ENCODE data around the gene ERICH6B.

Gene ERICH6B

GRCh38 chr13:45582408-45583076 is 33.0 kb downstream of the ERICH6B start:
- Histone ChIP-seq H3K27me3 (ENCODE audit: insufficient read depth, insufficient read length) (no peaks in the 10 kb centered on the region), H3K9ac (ENCODE audit: insufficient read length, low read depth) (no peak overlapping the region), H3K9me3 (ENCODE audit: insufficient read depth, low read length) (no peaks in the 10 kb centered on the region), H3K4me1 (ENCODE audit: insufficient read depth, insufficient read length) (no peaks in the 10 kb centered on the region), H3K4me3 (ENCODE audit: insufficient read length, low read depth) (no peak overlapping the region), H3K36me3 (ENCODE audit: insufficient read depth, insufficient read length, low read length) (no peaks in the 10 kb centered on the region)
- TF ChIP-seq YY1 (IDR thresholded peaks at IDR 0.05; ENCODE audit: insufficient read depth, insufficient read length) (no peak), ZNF274 (IDR thresholded peaks at IDR 0.05; ENCODE audit: low read depth, low read length) (no peak), SUZ12 (IDR thresholded peaks at IDR 0.05; ENCODE audit: extremely low read depth, insufficient read depth, insufficient read length) (no peak)
- DNase-seq (ENCODE audit: low read depth, low spot score) = no peak

- TF ChIP-seq ZNF274 (IDR thresholded peaks at IDR 0.05; ENCODE audit: low read depth, low read length) (no peak), SUZ12 (IDR thresholded peaks at IDR 0.05; ENCODE audit: extremely low read depth, insufficient read depth, insufficient read length) (no peak), YY1 (IDR thresholded peaks at IDR 0.05; ENCODE audit: insufficient read depth, insufficient read length) (no peak)
- Histone ChIP-seq H3K36me3 (ENCODE audit: insufficient read depth, insufficient read length, low read length) (no peaks in the 10 kb centered on the region), H3K9me3 (ENCODE audit: insufficient read depth, low read length) (no peaks in the 10 kb centered on the region), H3K27me3 (ENCODE audit: insufficient read depth, insufficient read length) (no peaks in the 10 kb centered on the region), H3K9ac (ENCODE audit: insufficient read length, low read depth) (no peak overlapping the region), H3K4me3 (ENCODE audit: insufficient read length, low read depth) (no peak overlapping the region), H3K4me1 (ENCODE audit: insufficient read depth, insufficient read length) (no peaks in the 10 kb centered on the region)
- DNase-seq (ENCODE audit: low read depth, low spot score) = no peak
Measured at GRCh38 chr13:45576466-45576865, 39.1 kb downstream of the ERICH6B start.

- H3K4me1 ChIP-seq (ENCODE audit: insufficient read depth, insufficient read length) = no peaks in the 10 kb centered on the region
- H3K4me3 ChIP-seq (ENCODE audit: insufficient read length, low read depth) = no peak overlapping the region
- no peak for TF ChIP-seq ZNF274 (IDR thresholded peaks at IDR 0.05; ENCODE audit: low read depth, low read length)
- TF ChIP-seq YY1 (IDR thresholded peaks at IDR 0.05; ENCODE audit: insufficient read depth, insufficient read length) = no peak
- no peak for TF ChIP-seq SUZ12 (IDR thresholded peaks at IDR 0.05; ENCODE audit: extremely low read depth, insufficient read depth, insufficient read length)
- H3K9ac ChIP-seq (ENCODE audit: insufficient read length, low read depth) = no peak overlapping the region
- no peaks in the 10 kb centered on the region for H3K36me3 ChIP-seq (ENCODE audit: insufficient read depth, insufficient read length, low read length)
- H3K27me3 ChIP-seq (ENCODE audit: insufficient read depth, insufficient read length) = no peaks in the 10 kb centered on the region
- no peaks in the 10 kb centered on the region for H3K9me3 ChIP-seq (ENCODE audit: insufficient read depth, low read length)
- no peak for DNase-seq (ENCODE audit: low read depth, low spot score)
Measured at GRCh38 chr13:45575830-45576180, 39.7 kb downstream of the ERICH6B start.

- no peak overlapping the region for H3K4me3 ChIP-seq (ENCODE audit: insufficient read length, low read depth)
- no peak for TF ChIP-seq ZNF274 (IDR thresholded peaks at IDR 0.05; ENCODE audit: low read depth, low read length)
- no peak for TF ChIP-seq YY1 (IDR thresholded peaks at IDR 0.05; ENCODE audit: insufficient read depth, insufficient read length)
- no peak for TF ChIP-seq SUZ12 (IDR thresholded peaks at IDR 0.05; ENCODE audit: extremely low read depth, insufficient read depth, insufficient read length)
Measured at GRCh38 chr13:45575146-45575829, 40.3 kb downstream of the ERICH6B start.

GRCh38 chr13:45565331-45565730 is 50.2 kb downstream of the ERICH6B start:
- no peaks in the 10 kb centered on the region for H3K4me1 ChIP-seq (ENCODE audit: insufficient read depth, insufficient read length)
- no peak for TF ChIP-seq ZNF274 (IDR thresholded peaks at IDR 0.05; ENCODE audit: low read depth, low read length)
- no peak for TF ChIP-seq YY1 (IDR thresholded peaks at IDR 0.05; ENCODE audit: insufficient read depth, insufficient read length)
- no peak for TF ChIP-seq SUZ12 (IDR thresholded peaks at IDR 0.05; ENCODE audit: extremely low read depth, insufficient read depth, insufficient read length)
- H3K9ac ChIP-seq (ENCODE audit: insufficient read length, low read depth) = no peak overlapping the region
- peaks cover 18% of the 10 kb centered on the region; the same call in 1 of the 2 replicates for H3K9me3 ChIP-seq (ENCODE audit: insufficient read depth, low read length)
- no peaks in the 10 kb centered on the region for H3K27me3 ChIP-seq (ENCODE audit: insufficient read depth, insufficient read length)
- no peak for DNase-seq (ENCODE audit: low read depth, low spot score)
- H3K36me3 ChIP-seq (ENCODE audit: insufficient read depth, insufficient read length, low read length) = no peaks in the 10 kb centered on the region
- no peak overlapping the region for H3K4me3 ChIP-seq (ENCODE audit: insufficient read length, low read depth)

More at GRCh38 chr13:45575146-45575829, 40.3 kb downstream of the ERICH6B start:
- DNase-seq (ENCODE audit: low read depth, low spot score) = no peak
- no peaks in the 10 kb centered on the region for H3K27me3 ChIP-seq (ENCODE audit: insufficient read depth, insufficient read length)
- H3K4me1 ChIP-seq (ENCODE audit: insufficient read depth, insufficient read length) = no peaks in the 10 kb centered on the region
- no peaks in the 10 kb centered on the region for H3K36me3 ChIP-seq (ENCODE audit: insufficient read depth, insufficient read length, low read length)
- H3K9me3 ChIP-seq (ENCODE audit: insufficient read depth, low read length) = no peaks in the 10 kb centered on the region
- no peak overlapping the region for H3K9ac ChIP-seq (ENCODE audit: insufficient read length, low read depth)

- no peaks in the 10 kb centered on the region for H3K36me3 ChIP-seq (ENCODE audit: insufficient read depth, insufficient read length, low read length)
- no peaks in the 10 kb centered on the region for H3K4me1 ChIP-seq (ENCODE audit: insufficient read depth, insufficient read length)
- H3K4me3 ChIP-seq (ENCODE audit: insufficient read length, low read depth) = no peak overlapping the region
- no peaks in the 10 kb centered on the region for H3K27me3 ChIP-seq (ENCODE audit: insufficient read depth, insufficient read length)
- no peak overlapping the region for H3K9ac ChIP-seq (ENCODE audit: insufficient read length, low read depth)
- no peak for DNase-seq (ENCODE audit: low read depth, low spot score)
- no peak for TF ChIP-seq YY1 (IDR thresholded peaks at IDR 0.05; ENCODE audit: insufficient read depth, insufficient read length)
- no peak for TF ChIP-seq SUZ12 (IDR thresholded peaks at IDR 0.05; ENCODE audit: extremely low read depth, insufficient read depth, insufficient read length)
- no peak for TF ChIP-seq ZNF274 (IDR thresholded peaks at IDR 0.05; ENCODE audit: low read depth, low read length)
- H3K9me3 ChIP-seq (ENCODE audit: insufficient read depth, low read length) = peaks cover 18% of the 10 kb centered on the region; the same call in 1 of the 2 replicates
Measured at GRCh38 chr13:45564133-45564776, 51.3 kb downstream of the ERICH6B start.

- TF ChIP-seq SUZ12 (IDR thresholded peaks at IDR 0.05; ENCODE audit: extremely low read depth, insufficient read depth, insufficient read length) = no peak
- no peak for TF ChIP-seq YY1 (IDR thresholded peaks at IDR 0.05; ENCODE audit: insufficient read depth, insufficient read length)
- TF ChIP-seq ZNF274 (IDR thresholded peaks at IDR 0.05; ENCODE audit: low read depth, low read length) = no peak
- no peaks in the 10 kb centered on the region for H3K4me1 ChIP-seq (ENCODE audit: insufficient read depth, insufficient read length)
- no peak for DNase-seq (ENCODE audit: low read depth, low spot score)
- no peaks in the 10 kb centered on the region for H3K27me3 ChIP-seq (ENCODE audit: insufficient read depth, insufficient read length)
- no peaks in the 10 kb centered on the region for H3K9me3 ChIP-seq (ENCODE audit: insufficient read depth, low read length)
- no peaks in the 10 kb centered on the region for H3K36me3 ChIP-seq (ENCODE audit: insufficient read depth, insufficient read length, low read length)
- no peak overlapping the region for H3K9ac ChIP-seq (ENCODE audit: insufficient read length, low read depth)
- no peak overlapping the region for H3K4me3 ChIP-seq (ENCODE audit: insufficient read length, low read depth)
Measured at GRCh38 chr13:45554604-45555109, 60.9 kb downstream of the ERICH6B start.
